GM21423 (cell line): ENCODE data around the gene ISG15.
"Not testable (repeated sequence)": the region's sequence is repeated elsewhere in the genome, so short reads cannot be mapped to it uniquely, and the experiment has no call there.

ENCODE experiments used
- ATAC-seq: cut with Tn5 transposase; IDR thresholded peaks from one replicate; pipeline ENCODE4 v1.9.1; 2021; ENCODE audit warnings: mild to moderate bottlenecking, moderate library complexity; ENCODE audit not compliant: unreplicated experiment

Gene ISG15

DNA sequence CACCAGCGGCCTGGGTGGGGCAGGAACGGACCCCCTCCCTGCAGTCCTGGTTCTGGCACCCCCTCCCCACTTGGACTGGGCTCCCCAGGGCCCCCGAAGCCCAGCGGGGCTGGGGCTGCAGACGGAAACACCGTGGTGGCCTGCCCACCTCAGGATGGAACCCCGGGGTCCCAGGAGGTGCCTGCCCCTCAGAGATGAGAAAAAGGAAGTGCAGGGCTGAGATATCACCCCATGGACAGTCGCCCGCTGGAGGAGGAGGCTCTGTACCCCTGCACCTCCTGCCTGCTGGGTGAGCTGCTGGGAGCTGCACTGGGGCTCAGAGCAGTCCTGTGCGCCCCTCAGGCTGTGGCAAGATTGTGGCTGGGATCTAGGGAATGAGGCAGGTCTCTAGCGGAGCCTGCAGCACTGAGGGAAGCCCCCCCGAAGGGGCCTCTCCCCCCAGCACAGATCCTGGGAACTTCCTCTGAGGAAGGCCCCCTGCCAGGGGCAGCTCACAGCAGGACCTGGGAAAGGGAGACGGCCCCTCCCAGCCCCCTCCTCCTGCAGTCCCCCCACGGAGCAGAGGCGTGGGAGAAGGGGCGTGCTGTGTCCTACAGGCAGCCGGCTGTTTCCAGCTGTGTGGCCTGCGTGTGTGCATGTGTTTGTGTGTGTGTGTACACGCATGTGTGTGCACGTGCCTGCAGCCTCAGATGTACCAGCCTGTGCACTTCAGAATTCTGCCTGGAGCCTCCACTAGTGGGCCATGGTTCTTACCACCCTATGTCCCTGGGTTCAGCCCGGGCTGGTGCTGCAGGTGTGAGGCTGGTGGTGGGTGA, 13.5 kb downstream of the ISG15 start:
- no peak for ATAC-seq

DNA sequence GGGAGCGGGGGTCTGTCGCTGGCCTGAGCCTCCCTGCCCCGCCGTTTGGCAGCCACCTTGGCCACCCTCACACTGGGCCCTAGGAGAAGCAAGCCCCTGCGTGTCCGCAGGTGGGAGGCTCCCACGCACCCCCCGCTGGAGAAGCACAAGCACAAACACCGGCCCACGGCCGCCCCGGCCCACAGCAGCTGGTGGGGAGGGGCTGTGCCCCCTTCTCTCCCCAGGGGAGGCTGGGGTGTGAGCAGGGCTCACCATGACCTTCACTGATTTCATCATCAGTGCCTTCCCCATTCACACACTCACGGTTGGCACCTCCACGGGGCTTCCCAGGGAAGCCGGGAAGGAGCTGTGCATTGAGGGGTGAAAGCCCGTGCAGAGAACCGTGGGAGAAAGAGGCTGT, 14.5 kb downstream of the ISG15 start:
- ATAC-seq = no peak

DNA sequence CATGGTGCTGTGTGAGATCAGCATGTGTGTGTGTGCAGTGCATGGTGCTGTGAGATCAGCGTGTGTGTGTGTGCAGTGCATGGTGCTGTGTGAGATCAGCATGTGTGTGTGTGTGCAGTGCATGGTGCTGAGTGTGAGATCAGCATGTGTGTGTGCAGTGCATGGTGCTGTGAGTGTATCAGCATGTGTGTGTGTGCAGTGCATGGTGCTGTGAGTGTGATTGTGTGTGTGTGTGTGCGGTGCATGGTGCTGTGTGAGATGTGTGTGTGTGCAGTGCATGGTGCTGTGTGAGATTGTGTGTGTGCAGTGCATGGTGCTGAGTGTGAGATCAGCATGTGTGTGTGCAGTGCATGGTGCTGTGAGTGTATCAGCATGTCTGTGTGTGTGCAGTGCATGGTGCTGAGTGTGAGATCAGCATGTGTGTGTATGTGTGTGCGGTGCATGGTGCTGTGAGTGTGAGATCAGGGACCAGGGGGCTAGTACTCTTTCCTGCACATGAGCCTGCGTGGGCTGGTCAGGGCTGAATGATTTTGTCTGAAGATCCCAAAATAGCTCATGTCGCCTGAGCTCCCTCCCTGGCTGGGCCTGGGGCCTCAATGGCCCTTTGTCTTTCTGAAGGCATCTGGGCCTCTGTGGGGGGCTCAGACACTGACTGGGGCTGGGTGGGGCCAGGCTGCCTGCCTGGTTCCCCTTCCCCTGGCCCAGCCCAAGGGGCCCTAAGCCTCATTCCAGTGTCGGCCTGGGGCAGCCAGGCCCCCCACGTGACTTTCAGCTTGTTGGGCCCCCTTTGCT, 17.8 kb downstream of the ISG15 start:
- not testable (repeated sequence) for ATAC-seq

DNA sequence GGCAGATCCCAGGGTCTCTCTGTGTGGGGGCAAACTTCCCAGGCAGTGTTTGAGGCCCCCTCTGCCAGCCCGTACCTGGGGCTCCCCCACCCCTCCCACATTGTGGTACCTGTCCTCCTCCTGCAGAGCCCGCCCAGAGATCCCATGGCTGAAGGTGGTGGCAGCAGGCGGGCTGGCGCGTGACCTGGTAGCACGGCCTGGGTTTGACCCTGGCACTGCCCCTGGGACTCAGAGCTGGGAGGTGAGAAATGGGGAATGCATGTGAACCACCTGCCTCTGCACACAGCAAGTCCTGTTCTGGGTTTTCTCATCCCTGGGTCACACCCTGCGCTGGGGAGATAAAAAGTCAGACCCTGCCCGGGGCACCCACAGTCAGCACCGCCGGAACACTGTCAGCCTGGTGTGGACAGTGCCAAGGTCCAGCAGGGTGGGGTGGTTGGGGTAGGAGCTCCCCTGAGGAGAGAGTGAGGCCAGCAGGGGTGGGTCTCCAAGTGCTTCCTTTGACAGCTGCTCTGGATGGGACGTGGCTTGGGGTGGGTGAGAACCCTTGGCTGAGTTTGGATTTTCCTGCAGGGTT, 18.4 kb downstream of the ISG15 start:
- ATAC-seq = no peak

DNA sequence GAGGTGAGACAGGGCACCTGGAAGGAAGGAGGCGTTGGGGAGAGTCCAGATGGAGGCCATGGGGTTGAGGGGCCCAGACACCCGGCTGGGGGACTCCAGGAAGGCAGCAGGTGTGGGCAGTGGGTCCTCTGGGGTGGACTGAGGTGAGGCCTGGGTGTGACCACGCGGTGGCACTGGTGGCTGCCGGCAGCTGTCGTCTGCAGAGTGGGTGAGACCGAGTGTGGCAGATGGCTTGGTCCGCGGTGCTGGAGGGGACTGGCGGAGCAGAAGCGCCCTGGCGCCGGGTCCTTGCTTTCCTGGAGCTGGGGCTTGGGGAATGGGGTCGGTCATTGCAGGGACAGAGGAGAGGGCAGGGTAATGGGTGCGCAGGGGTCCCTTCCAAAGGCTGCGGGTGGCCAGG, 19.1 kb downstream of the ISG15 start:
- ATAC-seq = no peak

DNA sequence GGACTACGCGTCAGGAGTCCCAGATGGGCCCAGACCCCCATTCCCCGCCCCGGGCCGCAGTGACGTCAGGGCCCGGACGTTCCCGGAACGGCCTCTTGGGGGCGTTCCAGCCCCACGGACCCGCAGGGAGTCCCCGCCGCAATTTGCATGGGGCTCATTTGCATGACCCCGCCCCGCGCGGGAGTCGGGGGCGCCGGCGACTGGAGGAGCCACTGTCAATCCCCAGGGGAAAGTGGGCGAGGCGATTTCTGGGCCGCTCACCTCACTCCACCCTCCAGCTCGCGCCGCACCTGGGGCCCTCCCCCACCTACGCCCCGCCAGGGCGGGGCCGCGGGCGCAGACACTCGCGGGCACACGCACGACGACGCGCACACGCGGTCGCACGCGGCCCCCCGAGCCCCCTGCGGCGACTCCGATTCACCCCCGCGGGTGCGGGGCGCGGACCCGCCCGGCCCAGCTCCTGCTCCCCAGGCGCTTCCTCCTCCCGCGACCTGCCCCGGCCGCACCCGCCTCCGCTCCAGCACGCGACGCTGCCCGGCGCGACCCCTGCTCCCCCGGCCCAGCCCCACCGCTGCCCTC, 19.8 kb downstream of the ISG15 start:
- ATAC-seq = peak; percentile 81

DNA sequence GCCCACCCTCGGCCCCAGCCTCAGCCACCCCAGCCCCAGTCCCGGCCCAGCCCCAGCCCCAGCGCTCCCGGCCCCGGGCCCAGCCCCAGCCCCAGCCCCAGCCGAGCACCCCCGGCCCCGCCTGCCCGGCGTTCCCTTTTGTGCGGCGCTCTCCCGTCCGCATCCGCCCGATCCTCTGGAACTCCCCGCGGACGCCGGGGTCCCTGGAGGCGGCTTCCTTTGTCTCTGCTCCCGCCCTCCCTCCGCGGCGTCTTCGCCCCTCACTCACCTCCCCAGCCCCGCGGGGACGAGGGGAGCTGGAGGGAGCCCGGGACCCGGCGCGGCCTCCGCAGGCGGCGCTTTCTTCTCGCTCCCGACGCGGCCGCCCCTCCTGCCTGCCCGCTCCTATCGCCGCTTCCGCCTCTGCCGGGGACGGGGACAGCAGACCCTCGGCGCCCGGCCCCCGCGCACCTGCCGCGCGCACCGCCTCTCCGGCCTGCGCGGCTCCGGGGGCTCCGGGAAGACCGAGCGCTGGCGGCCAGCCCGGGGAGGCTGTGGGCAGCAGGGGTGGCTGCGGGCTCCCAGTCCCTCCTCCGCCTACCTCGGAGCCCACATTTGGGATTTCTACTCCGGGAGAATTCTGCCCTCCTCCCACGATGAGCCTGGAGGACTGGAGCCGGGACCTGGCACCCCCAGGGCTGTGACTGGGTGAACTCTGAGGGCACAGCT, 20.6 kb downstream of the ISG15 start:
- ATAC-seq = no peak

DNA sequence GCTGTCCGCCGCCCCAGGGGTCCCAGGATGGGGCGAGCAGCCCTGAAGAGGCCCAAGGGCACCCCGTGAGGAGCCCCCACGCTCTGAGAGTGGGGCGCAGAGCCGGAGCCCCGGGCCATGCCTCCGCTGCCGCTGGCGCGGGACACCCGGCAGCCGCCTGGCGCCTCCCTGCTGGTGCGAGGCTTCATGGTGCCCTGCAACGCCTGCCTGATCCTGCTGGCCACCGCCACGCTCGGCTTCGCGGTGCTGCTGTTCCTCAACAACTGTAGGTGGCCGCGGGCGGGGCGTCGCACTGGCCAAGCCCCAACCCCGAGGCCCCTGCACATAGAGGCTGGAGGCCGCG, 21.1 kb downstream of the ISG15 start:
- no peak for ATAC-seq

DNA sequence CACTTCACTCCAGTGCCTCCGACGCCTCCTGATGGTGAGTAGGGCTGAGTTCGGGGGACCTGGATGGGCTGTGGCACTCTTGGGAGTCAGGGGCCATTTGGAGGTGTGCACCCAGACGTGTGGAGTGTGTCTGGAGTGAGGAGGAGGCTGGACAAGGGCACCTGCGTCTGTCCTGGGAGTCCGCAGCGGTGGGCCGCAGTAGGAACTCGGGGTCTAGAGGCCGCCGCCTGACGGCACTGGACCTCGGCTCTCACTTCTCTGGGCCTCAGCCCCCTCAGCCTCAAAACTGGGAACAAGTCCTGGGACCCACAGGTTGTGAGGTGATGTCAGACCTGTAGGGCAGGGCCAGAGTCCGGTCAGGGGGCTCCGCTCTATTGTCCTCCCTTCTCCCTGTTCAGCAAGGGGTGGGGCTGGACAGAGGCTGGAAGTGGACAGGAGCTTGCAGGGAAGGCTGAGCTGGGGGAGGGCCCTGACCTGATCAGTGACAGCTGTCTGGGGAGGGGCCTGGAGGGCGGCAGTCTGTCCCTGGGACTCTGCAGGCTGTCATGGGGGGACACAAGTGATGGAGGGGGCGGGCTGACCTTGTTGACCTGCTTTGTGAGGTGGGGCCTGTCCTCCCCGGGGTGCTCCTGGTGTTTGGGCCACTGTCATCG, 22.1 kb downstream of the ISG15 start:
- no peak for ATAC-seq

DNA sequence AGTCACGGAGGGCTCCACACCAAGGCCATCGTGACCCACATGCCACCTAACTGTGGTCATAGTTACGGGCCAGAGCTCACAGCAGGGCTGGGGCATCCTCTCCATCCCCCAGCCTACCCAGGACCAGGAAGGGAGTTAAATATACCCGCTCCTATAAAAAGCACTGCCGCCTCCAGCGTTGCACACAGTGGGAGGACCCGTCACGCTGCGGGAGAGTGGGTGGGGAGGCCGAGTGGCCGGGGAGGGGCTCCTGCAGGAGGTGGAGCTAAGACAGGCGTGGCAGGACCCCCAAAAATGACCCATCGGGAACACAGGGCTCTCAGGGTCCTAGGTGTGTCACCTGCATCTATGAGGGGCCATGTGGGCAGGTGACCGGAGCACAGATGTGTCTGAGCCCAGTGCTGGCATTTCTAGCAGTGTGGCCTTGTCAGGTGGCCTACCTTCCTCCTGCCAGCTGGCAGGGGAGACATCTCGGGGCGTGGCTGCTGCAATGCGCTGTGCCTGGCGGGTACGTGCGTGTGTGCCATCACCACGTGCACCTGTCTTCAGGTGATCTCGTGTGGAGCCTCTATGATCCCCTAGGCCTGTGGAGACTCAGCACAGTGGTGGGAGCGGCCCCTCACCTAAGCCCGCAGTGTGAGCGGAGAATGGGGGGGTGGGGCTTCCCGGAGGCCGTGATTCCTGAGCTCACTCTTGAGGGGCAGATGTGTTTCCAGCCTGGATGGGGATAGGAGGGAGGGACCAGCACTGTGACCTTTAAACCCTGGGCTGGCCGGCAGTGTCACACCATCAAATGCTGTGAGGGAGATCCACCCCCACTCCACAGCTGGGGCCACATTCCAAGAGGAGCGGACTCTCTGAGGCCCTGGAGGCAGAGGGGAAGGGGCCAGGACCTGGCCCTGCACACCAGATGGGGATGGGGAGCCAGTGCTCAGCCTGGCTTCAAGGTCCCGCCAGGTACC, 24.4 kb downstream of the ISG15 start:
- no peak for ATAC-seq

DNA sequence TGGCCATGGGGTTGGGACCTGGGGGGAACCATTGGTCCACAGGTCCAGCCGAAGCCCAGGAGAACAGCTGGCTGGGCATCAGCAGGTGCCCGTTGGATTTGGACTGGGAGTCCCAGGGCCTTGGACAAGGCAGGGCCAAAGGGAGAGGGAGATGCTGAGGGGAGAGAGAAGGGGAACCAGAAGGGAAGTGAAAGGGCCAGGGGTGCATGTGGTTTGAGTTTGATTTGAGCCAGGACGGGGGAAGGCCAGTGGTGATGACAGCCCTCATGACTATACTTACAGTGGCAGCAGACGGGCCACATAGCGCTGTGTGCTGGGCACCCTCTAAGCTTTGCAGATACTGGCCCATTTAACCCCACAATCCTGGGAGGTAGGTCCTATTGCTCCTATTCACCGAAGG, 25.4 kb downstream of the ISG15 start:
- peak; percentile 36 for ATAC-seq

DNA sequence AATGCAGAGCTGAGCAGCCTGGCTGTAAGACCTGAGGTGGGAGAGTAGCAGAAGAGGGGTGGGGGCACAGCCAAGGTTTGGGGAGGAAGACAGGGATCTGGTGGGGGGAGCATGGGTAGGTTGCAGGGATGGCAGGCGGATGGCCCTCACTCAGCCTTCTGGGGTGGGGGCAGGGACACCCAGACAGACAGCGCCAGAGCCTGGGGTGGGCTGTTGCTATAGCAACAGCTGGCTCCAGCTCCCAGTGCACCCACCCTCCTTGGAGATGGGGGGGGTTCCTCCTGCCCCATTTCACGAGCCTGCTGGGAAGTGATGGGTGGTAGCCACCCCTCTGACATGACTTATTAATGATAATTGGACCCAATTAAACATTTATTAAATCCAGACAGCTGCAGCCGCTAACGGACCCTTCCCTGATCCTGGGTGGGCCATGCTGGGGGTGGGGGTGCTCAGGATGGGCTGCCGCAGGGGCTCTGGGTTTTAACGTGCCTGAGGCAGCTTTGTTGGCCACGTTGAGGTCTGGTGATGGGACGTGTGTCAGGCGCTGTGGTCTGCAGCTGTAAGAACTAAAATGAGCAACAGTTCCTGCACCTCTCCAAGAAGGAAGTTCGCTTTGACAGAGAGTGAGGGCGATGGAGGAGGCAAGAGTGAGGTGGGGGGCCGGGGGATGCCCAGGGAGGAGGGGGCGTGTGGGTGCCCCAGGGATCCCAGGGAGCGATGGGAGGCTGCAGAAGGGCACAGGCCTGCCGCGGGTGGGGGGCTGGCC, 26.0 kb downstream of the ISG15 start:
- ATAC-seq = no peak

DNA sequence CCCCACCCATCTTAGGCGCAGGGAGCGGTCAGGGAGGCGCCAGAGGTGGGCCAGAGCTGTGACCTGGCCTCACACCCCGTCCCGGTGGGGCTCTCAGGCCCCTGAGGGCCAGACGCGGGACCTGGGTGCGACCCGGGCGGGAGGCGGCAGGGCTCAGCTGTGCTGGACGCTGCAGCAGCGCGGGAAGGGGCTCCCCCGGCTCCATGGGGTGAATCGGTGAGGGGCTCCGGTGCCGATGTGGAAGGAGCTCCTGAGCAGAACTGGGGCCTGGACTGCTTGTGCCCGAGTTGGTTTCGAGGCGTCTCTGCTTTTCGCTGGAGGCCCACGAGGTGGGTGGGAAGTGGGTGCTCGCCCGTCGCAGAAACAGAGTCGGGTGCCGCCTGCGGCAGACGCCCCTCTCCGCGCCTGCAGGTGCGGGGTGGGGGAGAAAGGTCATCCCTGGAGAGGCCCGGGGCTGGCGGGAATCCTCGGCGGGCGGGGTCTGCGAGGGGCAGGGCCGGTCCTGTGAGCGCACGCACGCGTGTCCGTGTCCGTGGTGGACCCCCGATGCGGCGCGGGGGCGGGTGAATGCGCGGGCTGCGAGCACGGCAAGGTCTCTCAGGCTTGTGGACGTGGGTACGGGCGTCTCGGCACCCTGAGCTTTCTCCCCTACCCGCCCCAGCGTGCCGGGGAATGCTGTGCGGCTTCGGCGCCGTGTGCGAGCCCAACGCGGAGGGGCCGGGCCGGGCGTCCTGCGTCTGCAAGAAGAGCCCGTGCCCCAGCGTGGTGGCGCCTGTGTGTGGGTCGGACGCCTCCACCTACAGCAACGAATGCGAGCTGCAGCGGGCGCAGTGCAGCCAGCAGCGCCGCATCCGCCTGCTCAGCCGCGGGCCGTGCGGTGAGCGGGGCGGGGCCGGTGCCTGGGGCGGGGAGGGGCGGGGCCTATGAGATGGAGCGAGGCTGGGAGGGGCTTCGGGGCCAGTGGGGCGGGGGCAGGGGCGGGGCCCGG, 27.0 kb downstream of the ISG15 start:
- peak; percentile 44 for ATAC-seq

DNA sequence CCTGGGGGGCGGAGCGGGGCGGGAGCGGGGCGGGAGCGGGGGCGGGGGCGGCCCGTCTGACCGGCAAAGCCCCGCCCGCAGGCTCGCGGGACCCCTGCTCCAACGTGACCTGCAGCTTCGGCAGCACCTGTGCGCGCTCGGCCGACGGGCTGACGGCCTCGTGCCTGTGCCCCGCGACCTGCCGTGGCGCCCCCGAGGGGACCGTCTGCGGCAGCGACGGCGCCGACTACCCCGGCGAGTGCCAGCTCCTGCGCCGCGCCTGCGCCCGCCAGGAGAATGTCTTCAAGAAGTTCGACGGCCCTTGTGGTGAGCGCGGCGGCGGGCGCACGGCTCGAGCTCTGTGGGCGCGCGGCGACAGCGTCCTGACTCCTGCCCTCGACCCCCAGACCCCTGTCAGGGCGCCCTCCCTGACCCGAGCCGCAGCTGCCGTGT, 27.8 kb downstream of the ISG15 start:
- ATAC-seq = no peak

DNA sequence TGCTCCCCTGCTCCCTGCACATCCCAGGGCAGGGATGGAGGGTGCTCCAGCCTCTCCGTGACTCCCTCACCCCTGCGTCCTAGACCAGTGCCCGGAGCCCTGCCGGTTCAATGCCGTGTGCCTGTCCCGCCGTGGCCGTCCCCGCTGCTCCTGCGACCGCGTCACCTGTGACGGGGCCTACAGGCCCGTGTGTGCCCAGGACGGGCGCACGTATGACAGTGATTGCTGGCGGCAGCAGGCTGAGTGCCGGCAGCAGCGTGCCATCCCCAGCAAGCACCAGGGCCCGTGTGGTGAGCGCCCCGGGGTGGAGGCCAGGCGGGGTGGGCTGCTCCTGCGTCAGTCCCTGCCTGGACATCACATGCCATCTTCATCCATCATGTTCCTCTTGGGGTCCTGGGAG, 28.6 kb downstream of the ISG15 start:
- no peak for ATAC-seq

DNA sequence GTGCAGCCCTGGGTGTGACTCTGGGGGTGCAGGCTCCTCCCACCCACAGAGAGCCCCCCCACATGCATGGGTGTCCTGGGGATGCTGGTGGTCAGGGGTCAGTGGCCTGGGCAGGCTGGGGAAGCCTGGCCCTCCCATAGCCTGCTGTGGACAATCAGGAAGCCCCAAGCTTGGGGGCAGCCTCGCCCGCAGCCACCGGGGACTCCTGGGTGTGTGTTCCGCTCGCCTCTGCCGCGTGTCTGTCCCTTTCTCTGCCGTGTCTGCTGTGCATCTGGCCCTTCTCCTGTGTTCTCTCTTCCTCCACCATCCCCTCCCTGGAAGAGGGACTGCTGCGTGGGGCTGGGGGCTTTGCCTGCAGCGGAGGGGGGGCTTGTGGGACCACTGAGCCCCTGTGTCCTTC, 29.5 kb downstream of the ISG15 start:
- no peak for ATAC-seq

DNA sequence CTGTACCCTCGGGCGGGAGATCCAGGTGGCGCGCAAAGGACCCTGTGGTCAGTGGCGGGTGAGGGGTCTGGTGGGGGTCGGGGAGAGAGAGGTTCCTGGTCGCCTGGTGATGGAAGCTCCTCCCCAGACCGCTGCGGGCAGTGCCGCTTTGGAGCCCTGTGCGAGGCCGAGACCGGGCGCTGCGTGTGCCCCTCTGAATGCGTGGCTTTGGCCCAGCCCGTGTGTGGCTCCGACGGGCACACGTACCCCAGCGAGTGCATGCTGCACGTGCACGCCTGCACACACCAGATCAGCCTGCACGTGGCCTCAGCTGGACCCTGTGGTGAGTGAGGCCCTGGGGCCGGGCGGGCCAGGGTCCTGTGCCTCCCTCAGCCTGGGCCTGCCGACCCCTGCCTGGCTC, 30.1 kb downstream of the ISG15 start:
- no peak for ATAC-seq
